ENCODE results near the gene P2RX3.

P2RX3 gene

GRCh38 chr11:57310091-57310490, 28.1 kb upstream of the P2RX3 start:
- H4K20me1 ChIP-seq (ENCODE audit: insufficient read depth, low read length), result no peaks in the 10 kb centered on the region
- no peak for TF ChIP-seq CTCF (IDR thresholded peaks at IDR 0.05; ENCODE audit: low read length)
- TF ChIP-seq EZH2 (IDR thresholded peaks at IDR 0.05; ENCODE audit: borderline replicate concordance, low read length), result no peak
- H3K9ac ChIP-seq (ENCODE audit: low read length), result no peak overlapping the region
- H3K27me3 ChIP-seq (ENCODE audit: insufficient read depth, low read length), result no peaks in the 10 kb centered on the region
- no peaks in the 10 kb centered on the region for H3K9me2 ChIP-seq (ENCODE audit: low read depth, low read length)
- H3K27ac ChIP-seq (ENCODE audit: low read depth, low read length, poor library complexity, severe bottlenecking), result no peak overlapping the region
- peaks cover 36% of the 10 kb centered on the region for H3K36me3 ChIP-seq (ENCODE audit: insufficient read depth, low read length)
- H2AFZ ChIP-seq (ENCODE audit: low read length), result no peak overlapping the region
- H3K79me2 ChIP-seq (ENCODE audit: insufficient read depth, low read length), result no peaks in the 10 kb centered on the region
- H3K4me3 ChIP-seq (ENCODE audit: low read depth, low read length, poor library complexity, severe bottlenecking), result no peak overlapping the region
- H3K4me2 ChIP-seq (ENCODE audit: low read length), result no peak overlapping the region
- no peaks in the 10 kb centered on the region for H3K9me3 ChIP-seq (ENCODE audit: low read length)
- no peaks in the 10 kb centered on the region for H3F3A ChIP-seq (ENCODE audit: insufficient read depth, low read length)
- no peaks in the 10 kb centered on the region for H3K4me1 ChIP-seq (ENCODE audit: insufficient read depth, low read length, severe bottlenecking)

- no peaks in the 10 kb centered on the region for H3K79me2 ChIP-seq (ENCODE audit: insufficient read depth, low read length)
- TF ChIP-seq EZH2 (IDR thresholded peaks at IDR 0.05; ENCODE audit: borderline replicate concordance, low read length) (no peak), CTCF (IDR thresholded peaks at IDR 0.05; ENCODE audit: low read length) (no peak)
- H3K27me3 ChIP-seq (ENCODE audit: insufficient read depth, low read length), result no peaks in the 10 kb centered on the region
- no peak overlapping the region for H3K9ac ChIP-seq (ENCODE audit: low read length)
- no peaks in the 10 kb centered on the region for H3K9me3 ChIP-seq (ENCODE audit: low read length)
- H3K9me2 ChIP-seq (ENCODE audit: low read depth, low read length), result no peaks in the 10 kb centered on the region
- no peak overlapping the region for H3K27ac ChIP-seq (ENCODE audit: low read depth, low read length, poor library complexity, severe bottlenecking)
- no peak overlapping the region for H3K4me2 ChIP-seq (ENCODE audit: low read length)
- no peak overlapping the region for H2AFZ ChIP-seq (ENCODE audit: low read length)
- H3K4me1 ChIP-seq (ENCODE audit: insufficient read depth, low read length, severe bottlenecking), result no peaks in the 10 kb centered on the region
- no peaks in the 10 kb centered on the region for H3F3A ChIP-seq (ENCODE audit: insufficient read depth, low read length)
- H4K20me1 ChIP-seq (ENCODE audit: insufficient read depth, low read length), result no peaks in the 10 kb centered on the region
- no peak overlapping the region for H3K4me3 ChIP-seq (ENCODE audit: low read depth, low read length, poor library complexity, severe bottlenecking)
- H3K36me3 ChIP-seq (ENCODE audit: insufficient read depth, low read length), result peaks cover 38% of the 10 kb centered on the region
Measured at GRCh38 chr11:57310630-57311086, 27.5 kb upstream of the P2RX3 start.

- TF ChIP-seq CTCF (IDR thresholded peaks at IDR 0.05; ENCODE audit: low read length) (no peak), EZH2 (IDR thresholded peaks at IDR 0.05; ENCODE audit: borderline replicate concordance, low read length) (no peak)
- no peak overlapping the region for H3K9ac ChIP-seq (ENCODE audit: low read length)
- H3F3A ChIP-seq (ENCODE audit: insufficient read depth, low read length), result no peaks in the 10 kb centered on the region
- H3K27ac ChIP-seq (ENCODE audit: low read depth, low read length, poor library complexity, severe bottlenecking), result no peak overlapping the region
- H3K4me2 ChIP-seq (ENCODE audit: low read length), result no peak overlapping the region
- H3K27me3 ChIP-seq (ENCODE audit: insufficient read depth, low read length), result no peaks in the 10 kb centered on the region
- H3K36me3 ChIP-seq (ENCODE audit: insufficient read depth, low read length), result peaks cover 44% of the 10 kb centered on the region
- H3K9me2 ChIP-seq (ENCODE audit: low read depth, low read length), result no peaks in the 10 kb centered on the region
- H4K20me1 ChIP-seq (ENCODE audit: insufficient read depth, low read length), result no peaks in the 10 kb centered on the region
- H3K9me3 ChIP-seq (ENCODE audit: low read length), result no peaks in the 10 kb centered on the region
- H3K4me3 ChIP-seq (ENCODE audit: low read depth, low read length, poor library complexity, severe bottlenecking), result no peak overlapping the region
- no peaks in the 10 kb centered on the region for H3K4me1 ChIP-seq (ENCODE audit: insufficient read depth, low read length, severe bottlenecking)
- H3K79me2 ChIP-seq (ENCODE audit: insufficient read depth, low read length), result no peaks in the 10 kb centered on the region
- no peak overlapping the region for H2AFZ ChIP-seq (ENCODE audit: low read length)
Measured at GRCh38 chr11:57311109-57311936, 26.8 kb upstream of the P2RX3 start.
